Measurements from ENCODE around the gene RPTOR.

GRCh38 chr17:80675438-80676095, 130.9 kb downstream of the RPTOR start:
- TF ChIP-seq FOS (IDR thresholded peaks at IDR 0.05; ENCODE audit: borderline replicate concordance, insufficient read depth, low read length) (no peak), POLR2AphosphoS5 (IDR thresholded peaks at IDR 0.05; ENCODE audit: insufficient read depth, low read depth, low read length) (no peak), MYC (IDR thresholded peaks at IDR 0.05; ENCODE audit: low read depth, low read length) (no peak), CTCF (IDR thresholded peaks at IDR 0.05; ENCODE audit: extremely low read depth in 1 of 2, insufficient read depth in 1 of 2, low read depth in 1 of 2, low read length in 2 of 2) (no peak), POLR2A (IDR thresholded peaks at IDR 0.05; ENCODE audit: low read depth, low read length) (no peak), EZH2 (IDR thresholded peaks at IDR 0.05; ENCODE audit: borderline replicate concordance, low read depth, low read length, severe bottlenecking) (no peak), GATA2 (IDR thresholded peaks at IDR 0.05; ENCODE audit: insufficient read depth, insufficient read length, low read depth, low read length) (no peak), MAX (IDR thresholded peaks at IDR 0.05; ENCODE audit: insufficient read depth, insufficient read length) (no peak)

Data from endothelial cell of umbilical vein (primary cell).